SHP77 (cell line): ENCODE results near the gene AIRE.
"Not testable (repeated sequence)": the region's sequence is repeated elsewhere in the genome, so short reads cannot be mapped to it uniquely, and the experiment has no call there.

Source experiments
- DNase-seq, 2 experiments: peaks; one replicate each; lab custom pipeline; 2025; lab: John Stamatoyannopoulos, UW

Gene AIRE

DNA sequence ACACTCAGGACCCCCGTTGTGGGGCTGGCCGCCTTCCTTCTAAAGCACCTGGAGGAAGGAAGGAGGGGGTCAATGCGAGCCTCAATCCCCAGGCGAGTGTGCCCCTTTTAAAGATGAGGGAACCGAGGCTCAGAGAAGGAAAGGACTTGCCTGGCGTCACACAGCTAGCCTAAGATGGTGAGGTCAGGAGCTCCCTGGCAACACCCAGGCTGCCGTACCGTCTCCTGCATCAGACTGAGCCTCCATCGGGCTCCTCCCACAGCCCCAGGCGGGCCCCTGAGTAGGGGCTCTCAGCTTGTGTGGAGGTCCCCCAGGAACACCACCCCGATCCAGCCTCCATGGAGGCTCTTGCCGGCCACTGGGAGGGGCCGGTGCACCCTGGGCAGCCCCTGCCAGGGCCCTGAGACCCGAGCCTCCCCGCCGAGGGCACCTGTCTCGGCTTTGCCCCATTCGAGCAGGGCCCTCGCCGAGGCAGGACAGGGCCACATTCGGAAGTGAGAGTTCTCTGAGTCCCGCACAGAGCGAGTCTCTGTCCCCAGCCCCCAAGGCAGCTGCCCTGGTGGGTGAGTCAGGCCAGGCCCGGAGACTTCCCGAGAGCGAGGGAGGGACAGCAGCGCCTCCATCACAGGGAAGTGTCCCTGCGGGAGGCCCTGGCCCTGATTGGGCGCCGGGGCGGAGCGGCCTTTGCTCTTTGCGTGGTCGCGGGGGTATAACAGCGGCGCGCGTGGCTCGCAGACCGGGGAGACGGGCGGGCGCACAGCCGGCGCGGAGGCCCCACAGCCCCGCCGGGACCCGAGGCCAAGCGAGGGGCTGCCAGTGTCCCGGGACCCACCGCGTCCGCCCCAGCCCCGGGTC lies at the start of gene AIRE:
TSS of gene AIRE (plus strand) at position 739 of the 855 bp plus-strand sequence. CDS start 131 bp downstream, outside the sequence.
- no peak for DNase-seq

DNA sequence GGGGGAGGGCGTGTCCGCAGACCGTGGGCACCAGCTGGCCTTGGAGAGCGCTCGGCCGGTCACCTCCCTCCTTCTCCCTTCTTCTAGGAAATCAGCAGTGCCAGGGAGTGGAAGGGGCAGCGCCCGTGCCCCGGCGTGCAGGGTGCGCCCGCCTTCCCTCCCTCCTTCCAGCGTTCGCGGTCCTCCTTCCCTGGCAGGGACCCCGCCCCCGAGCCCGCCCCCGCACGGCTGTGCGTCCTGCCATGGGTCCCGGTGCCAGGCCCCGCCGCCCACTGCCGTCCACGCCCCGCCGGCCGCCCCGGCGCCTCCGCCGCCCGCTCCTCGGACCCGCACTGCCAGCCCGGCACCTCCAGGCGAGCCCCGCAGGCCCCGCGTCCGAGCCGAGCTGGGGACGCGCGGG lies 45.3 kb upstream of the AIRE start:
- not testable (repeated sequence) for DNase-seq

DNA sequence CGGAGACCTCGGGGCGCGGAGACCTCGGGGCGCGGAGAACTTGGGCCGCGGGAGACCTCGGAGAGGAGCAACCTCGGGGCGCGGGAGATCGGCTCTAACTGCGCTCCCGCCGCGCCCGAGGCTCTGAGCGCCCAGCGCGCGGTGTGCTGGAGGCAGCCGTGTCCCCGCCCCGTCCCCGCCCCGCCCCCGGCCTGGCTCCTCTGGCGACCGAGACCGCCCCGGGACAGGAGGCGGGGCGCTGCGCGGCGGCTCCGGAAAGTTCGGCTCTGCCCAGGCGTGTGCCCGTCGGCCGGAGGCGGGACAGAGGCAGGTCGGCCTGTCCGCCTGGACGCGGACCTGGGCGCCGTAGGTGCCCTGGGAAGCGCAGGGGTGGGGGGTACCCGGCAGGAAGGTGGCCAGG lies 44.8 kb upstream of the AIRE start, which contains the start of gene ICOSLG:
TSS of gene ICOSLG (minus strand) at position 102 of the 400 bp plus-strand sequence. CDS start 126 bp downstream, outside the sequence.
- DNase-seq: not testable (repeated sequence)

DNA sequence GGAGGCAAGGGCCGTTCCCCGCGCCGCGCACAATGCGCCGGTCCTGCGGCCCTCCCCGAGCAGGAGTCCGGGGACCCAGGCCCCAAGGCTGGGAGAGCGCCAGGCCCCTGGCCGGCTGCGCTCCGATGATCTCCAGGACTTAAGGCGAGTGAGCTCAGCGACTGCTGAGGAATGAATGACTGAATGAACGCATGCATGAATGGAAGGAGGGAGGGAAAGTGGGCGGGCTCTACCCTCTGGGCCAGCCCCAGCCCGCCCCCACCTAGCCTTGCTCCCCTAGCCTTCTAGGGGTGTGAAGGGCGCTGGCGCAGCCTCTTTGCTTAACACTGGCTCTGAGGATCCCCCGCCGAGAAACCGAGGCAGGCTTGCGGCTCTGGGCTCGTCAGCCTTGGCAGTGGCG lies 44.4 kb upstream of the AIRE start:
- not testable (repeated sequence) for DNase-seq

DNA sequence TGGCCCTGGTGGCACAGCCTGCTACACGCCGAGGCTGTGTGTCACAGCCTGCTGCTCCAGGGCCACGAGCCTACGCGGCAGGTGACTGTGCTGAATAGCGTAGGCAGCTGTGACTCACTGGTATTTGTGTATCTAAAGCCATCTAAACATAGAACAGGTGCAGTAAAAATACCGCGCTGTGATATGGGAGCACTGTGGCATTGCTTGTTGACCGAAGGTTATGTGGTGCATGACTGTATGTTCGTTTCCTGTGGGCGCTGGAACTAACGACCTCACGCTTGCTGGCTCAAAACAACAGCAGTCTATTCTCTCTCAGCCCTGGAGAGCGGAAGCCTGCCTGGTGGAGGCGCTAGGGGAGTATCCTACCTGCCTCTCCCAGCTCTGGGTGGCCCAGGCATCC lies 41.7 kb upstream of the AIRE start:
- DNase-seq: not testable (repeated sequence)

DNA sequence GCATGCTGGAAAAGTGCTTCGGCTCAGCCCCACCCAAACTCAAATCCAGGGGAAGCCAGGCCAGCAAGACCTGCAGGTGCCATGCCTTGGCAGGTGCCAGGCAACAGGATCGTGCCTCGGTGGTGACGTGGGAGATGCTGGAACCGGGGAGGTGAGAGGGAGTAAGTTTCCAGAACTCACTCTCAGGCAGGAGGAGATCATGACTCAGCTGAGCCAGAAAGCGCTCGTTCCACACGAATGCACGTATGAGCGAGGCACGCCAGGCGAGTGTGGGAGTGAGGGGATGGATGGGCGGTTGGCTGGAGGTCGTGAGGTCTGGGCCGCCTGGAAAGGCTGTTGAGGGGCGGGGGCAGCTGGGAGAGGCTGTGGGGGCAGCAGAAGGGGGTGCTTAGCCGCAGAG lies 37.8 kb upstream of the AIRE start:
- not testable (repeated sequence) for DNase-seq

DNA sequence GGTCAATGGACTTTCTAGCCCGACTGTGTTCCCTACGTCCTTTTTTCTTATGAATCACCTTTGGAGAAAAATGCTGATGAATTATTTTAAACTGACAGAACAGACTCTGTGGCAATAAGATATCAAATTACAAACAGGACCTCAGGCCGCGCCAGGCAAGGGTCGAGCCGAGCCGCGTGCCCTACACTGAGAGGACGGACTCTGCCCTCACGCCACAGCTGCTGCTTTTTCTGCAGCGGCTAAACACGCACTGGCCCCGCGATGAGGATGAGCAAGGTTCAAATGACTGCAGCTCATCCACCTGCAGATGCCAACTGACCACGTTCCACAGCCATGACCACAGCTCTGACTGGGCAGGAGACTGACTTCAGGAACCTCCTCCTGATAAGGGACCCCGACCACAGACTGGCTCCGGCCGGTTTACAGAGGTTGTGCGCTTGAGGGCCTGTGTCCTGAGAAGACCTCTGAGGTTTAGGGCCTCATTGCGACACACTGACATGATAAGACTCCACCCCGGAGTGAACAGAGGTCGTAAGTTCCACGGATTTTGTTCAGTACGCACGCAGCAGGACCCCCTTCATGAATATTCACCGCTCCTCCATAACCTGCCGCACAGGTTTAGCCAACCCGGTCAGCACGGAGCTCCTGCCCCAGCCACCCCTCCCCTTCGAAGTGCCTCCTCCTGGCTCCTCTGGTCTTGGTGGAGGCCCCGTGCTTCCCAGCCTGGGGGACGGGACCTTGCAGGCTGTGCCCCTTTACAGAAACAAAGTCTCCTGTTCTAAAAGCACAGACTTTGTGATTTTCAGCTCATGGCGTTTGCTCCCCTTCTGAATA lies 36.3 kb upstream of the AIRE start:
- not testable (repeated sequence) for DNase-seq

DNA sequence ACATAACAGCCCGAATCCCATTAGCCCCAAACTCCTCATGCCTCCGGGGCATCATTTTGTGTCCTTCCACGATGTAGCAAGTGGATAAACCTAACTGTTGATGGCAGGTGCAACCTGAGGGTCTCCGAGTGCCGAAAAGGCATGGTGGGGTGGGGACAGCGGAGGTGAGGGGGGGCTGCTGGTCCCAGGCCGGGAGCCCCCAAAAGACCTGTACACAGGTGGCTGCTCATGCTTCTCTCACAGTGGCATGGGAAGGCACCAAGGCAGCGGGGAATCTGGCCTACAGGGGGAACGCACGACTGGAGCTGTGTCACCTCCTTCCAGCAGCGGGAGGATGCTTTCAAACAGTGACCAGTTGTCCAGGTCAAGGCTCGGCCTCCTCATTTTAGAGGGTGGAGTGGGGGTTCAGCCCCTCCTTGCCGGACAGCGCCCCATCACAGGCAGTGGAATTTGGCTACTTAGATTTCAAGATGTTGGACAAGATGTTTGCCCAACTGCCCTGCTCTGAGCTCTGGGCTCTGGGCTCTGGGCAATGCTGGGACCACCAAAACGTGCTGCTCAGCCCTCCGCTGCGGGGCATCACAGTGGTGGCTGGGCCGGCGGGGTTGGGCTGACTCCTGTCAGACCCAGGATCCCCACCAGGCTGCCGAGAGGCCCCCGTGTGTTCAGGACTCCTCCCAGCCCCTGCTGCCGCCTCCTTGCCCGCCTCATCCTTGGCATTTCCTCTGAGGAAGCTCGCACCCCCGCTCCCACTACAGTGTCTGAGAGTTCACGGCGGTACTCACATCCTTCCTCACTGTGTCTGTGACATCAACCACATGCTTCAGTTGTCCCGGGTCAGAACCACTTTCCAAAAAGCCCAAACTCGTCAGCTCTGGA lies 31.6 kb upstream of the AIRE start:
- DNase-seq: no peak

DNA sequence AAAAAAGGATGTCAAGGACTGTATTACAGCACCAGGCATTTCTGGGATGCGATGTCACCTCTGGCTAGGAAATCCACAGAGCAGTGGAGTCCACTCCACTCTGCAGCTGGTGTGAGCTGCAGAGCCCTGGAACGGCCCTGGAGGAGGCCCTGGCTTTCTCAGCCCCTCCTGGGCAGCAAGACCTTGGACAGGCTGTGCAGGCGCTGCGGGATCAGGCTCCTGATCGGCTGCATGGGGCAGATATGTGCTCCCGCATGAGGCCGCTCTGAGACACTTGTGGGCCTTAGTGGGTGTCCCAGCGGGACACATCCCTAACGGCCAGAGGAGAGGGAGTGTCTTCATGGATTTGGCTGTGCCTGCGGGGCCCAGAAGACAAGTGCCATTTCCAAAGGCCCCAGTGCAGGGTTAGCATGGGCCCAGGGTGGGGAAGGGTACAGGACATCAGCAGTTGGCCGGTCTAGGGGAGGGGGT lies 30.1 kb upstream of the AIRE start:
- no peak for DNase-seq

DNA sequence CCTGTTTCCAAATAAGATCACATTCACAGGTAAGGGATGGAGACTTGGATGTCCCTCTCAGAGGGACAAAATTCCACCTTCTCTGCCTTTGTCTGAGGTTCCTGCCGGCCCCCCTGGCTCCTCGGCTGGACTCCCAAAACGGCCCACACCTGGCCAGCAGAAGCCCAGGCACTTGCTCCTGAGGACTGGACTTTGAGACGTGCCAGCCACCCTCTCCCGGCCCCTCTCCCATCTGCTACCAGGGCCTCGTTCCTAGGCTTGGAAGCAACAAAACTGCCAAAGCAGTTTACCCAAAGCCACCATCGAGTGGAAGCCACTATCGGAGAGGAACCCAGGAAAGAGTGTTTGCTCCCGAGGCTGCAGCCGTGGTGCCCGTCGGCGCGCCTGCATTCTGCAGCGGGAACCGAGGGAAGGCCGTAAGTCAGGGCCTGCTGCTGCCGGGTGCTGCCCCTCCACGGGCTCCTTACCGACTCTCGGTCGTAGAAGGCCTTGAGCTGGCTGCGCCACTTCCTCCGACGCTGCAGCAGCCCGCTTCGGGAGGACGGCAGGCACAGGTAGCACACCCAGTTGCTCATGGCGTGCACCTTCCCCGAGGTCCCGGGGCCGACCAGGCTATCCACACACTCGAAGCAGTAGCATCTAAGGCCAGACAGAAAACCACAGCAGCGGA lies 27.5 kb upstream of the AIRE start:
- no peak for DNase-seq

DNA sequence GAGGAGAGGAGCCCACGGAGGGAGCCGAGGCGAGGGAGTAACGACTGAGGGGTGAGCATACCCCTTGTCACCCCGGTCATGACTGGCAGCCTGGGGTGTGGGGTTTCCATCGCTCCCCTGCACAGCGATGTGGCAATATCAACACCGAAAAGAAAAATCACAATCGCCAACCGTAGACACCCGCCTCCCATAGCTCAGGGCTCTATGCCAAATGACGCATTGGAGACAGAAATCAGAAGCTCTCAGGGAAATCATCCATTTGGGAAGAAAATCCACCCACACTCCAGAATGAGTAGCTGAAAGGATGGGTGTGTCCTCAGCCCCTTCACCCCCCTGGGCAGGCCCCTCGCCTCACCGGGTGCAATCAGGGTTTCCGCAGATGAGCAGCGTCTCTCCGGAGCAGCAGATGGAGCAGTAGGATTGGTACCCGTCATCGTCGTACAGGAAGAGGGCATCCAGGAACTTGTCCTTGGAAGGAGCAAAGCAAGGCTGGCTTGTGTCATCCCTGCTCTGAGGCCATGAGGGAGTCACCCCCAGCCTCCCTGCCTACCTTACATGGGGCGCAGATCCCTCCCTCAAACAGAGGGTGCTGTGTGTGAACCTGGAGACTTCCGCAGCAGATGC lies 26.5 kb upstream of the AIRE start:
- no peak for DNase-seq

DNA sequence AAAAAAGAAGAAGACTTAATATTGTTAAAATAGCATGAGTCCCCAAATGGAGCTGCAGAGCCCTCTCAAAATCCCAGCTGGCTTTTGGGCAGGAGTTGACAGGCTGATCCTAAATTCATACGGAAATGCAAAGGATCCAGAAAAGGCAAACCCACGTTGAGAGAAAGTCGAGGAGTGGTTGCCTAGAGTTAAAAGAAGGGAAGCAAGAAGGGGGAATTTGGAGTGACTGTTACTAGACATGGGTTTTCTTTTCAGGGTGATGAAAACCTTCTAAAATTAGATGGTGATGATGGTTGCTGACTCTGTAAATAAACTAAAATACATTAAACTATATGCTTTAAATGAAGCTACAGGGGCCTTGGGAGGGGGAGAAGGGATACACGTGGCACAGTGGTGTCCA lies 25.6 kb upstream of the AIRE start:
- no peak for DNase-seq

DNA sequence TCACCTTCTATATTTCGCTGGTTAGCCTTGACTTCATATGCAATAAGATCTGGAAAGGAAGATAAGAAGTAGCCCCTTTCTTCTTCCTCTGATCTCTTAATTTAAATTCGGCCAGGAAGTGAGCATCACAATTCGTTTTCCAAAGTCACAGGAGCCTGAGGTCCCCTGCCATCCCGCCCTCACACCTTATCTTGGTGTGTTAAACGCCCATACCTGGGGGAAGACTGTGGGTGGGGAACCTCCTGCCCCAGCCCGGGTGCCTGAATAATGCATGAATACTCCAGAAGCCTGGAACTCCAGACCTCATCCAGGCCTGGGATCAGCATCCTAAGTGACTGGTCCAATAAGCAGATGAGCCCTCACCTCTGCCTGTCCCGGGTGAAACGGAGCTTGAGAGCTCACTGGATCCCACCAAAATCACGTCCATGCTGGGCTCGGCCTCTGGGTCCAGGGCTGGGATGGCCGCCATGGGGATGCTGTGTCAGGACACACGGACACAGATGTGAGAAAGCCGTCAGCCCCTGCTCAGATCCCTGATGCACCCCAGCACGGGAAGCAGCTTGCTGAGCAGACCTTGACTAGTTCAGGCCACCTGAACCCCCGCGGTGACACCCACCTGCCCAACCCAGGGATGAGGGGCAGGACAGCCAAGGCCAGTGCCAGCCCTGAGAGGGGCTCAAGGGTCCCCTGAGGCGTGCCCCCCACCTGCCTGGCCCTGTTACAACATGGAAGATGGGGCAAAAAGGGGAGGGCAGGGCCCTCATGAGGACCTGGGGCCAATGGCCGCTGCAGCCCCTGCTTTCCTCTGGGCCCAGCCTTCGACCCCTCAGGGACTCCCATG lies 24.7 kb upstream of the AIRE start:
- no peak for DNase-seq

DNA sequence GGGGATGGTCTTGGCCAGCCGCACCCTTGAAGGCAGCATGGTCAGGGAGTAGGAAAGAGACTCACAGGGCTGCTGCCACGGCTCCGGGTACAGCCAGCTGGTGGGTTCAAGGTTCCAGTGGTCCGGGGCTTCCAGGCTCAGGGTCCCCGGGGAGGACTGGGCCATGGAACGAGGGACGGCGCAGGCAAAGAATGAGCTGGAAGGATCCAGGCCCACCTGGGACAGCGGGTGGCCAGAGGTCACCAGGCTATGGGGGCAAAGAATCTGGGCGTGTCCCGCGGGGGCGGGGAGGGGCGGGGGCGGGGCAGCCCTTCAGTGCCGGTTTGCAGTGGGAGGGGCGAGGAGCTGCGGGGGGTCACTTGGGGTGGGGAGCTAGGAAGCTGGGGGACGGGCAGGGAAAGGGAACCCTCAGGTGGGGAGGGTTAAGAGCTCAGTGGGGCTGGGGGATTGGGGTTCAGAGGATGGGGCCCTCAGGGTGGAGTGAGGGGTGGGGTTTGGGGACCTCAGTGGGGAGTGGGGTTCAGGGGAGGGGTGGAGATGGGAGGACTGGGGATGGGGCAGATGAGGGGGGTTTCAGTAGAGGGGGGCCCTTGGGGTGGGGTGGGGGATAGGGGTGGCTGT lies 23.9 kb upstream of the AIRE start, which contains the start of gene DNMT3L:
TSS of gene DNMT3L (minus strand) at position 223 of the 621 bp plus-strand sequence. CDS start 638 bp downstream, outside the sequence.
- DNase-seq: no peak

DNA sequence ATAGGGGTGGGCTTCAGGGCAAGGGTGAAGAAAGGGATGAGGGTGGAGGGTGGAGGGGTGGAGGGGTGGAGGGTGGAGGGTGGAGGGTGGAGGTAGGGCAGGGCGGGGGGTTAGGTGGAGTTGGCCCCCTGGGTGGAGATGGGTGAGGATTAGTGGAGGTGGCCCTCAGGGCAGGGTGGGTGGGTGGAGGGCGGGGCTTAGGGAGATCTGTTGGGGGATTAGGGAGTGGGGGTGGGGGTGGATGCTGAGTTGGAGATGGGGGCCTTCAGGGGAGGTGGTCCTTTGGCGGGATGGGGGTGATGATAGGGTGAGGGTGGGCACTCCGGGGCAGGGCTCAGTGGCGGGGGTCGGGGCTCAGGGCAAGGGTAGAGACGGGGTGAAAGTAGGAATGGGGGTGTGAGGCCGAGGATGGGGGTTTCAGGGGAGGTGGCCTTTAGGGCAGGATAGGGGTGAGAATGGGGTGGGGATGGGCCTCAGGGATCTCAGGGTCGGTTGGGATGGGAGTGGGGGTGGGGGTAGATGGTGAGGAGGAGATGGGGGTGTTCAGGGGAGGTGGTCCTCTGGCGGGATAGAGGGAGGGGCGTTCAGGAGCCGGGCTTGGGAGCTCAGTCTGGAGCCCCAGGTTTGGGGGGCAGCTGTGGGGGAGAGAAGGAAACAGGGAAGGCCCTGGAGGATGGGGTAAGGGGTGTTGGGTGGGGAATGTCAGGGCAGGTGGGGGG lies 23.2 kb upstream of the AIRE start:
- DNase-seq: no peak

DNA sequence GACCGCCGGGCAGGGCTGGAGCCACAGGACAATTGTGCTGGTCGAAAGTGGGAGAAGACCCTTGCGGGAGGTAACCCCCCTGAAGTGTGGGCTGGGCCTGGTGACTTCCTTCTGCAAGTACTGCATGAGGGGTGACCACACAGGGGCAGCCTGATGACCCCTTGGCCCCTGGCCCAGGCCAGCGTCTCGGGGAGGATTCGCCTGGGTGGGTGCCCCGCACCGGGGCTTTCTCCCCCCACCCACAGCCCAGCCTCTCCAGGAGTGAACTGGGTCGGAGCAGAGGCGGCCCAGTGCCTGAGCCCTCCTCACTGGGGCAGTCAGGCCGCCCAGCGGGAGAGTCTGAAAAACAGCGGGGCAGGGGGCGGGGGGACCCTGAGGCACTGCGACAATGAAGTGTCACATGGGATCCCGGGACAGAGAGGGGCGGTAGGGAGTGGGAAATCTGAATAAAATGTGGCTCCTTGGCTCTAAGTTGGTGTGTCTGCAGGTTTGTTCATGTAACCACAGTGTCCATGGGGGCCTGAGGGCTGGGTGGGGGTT lies 22.4 kb upstream of the AIRE start:
- no peak for DNase-seq

DNA sequence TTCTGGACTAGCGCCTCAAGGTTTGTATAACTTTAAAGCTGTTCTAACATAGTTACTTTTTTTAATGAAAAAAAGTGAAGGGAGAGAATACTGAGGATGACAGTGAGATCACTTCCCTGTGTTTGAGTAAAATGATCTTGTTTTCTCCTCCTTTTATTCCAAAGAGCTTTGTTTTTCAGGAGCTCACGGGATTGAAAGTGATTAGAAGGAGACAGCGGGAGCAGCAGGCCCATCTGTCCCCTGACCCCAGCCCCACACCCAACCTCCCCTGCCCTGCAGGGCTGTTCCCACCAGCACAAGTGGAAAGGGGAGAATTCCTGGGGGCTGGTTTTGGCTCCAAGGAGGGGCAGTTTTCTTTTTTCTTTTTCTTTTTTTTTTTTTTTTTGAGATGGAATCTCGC lies 21.9 kb upstream of the AIRE start:
- DNase-seq: no peak

DNA sequence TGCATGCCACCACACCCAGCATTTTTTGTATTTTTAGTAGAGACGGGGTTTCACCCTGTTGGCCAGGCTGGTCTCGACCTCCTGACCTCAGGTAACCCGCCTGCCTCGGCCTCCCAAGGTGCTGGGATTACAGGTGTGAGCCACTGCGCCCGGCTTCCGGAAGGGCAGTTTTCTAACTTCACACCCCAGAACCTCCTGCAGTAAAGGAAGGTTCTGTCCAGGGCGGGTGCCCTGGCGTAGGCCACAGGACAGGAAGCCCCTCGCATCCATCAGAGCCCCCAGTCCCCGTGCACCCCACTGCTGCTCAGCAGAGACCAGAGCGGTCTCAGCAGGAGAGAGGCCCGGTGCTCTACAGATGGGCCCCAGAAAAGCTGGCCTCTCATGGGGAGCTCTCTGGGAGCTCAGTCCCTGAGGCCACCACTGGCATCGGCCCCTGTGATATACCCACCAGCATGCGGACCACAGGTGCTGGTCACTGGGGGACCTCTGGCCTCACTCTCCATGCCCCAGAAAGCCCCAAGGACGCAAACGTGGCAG lies 19.9 kb upstream of the AIRE start:
- DNase-seq: no peak
